ENCODE measurements around the gene AATF. TPM values are rescaled to one million over a fixed set of nuclear protein-coding genes. Genes with fewer than 3 reads are reported as not detected.

The AATF gene
- polyA plus RNA-seq, 1 donor from 2014 or later, result 12.7 TPM

GRCh38 chr17:36899250-36900159, 49.2 kb upstream of the AATF start:
- Histone ChIP-seq H3K27me3 (ENCODE audit: insufficient read depth, low read depth, low read length) (no peaks in the 10 kb centered on the region), H3K27ac (ENCODE audit: low read length) (no peak overlapping the region)

GRCh38 chr17:36900160-36900512, 48.6 kb upstream of the AATF start:
- no peaks in the 10 kb centered on the region for H3K79me2 ChIP-seq (replicated peaks; ENCODE audit: insufficient read depth, low read length)
- no peaks in the 10 kb centered on the region for H3K27me3 ChIP-seq (ENCODE audit: insufficient read depth, low read depth, low read length)
- no peaks in the 10 kb centered on the region for H3K9me2 ChIP-seq (ENCODE audit: insufficient read depth, low read length)
- H4K20me1 ChIP-seq (ENCODE audit: insufficient read depth), result no peaks in the 10 kb centered on the region
- no peak overlapping the region for H3K4me2 ChIP-seq (ENCODE audit: low read length)
- no peaks in the 10 kb centered on the region for H3F3A ChIP-seq (ENCODE audit: insufficient read depth, low read length, poor library complexity, severe bottlenecking)
- no peaks in the 10 kb centered on the region for H3K36me3 ChIP-seq (ENCODE audit: insufficient read depth, low read length)
- no peak overlapping the region for H3K27ac ChIP-seq (ENCODE audit: low read length)
- no peaks in the 10 kb centered on the region for H3K9me3 ChIP-seq (ENCODE audit: low read length)
- no peak overlapping the region for H3K4me3 ChIP-seq (ENCODE audit: low read length)
- no peak overlapping the region for H3K9ac ChIP-seq (ENCODE audit: low read length)
- H2AFZ ChIP-seq (ENCODE audit: low read depth, low read length), result no peak overlapping the region
- TF ChIP-seq POLR2AphosphoS5 (IDR thresholded peaks at IDR 0.05), result no peak
- no peak for TF ChIP-seq TAF1 (IDR thresholded peaks at IDR 0.05; ENCODE audit: low read depth)
- TF ChIP-seq SMC3 (conservative IDR thresholded peaks at IDR 0.05; ENCODE audit: poor library complexity), result no peak
- TF ChIP-seq REST (IDR thresholded peaks at IDR 0.05; ENCODE audit: borderline replicate concordance), result no peak
- no peak for TF ChIP-seq EZH2 (IDR thresholded peaks at IDR 0.05; ENCODE audit: borderline replicate concordance, insufficient read depth, low read length, poor library complexity, severe bottlenecking)
- no peak for TF ChIP-seq RAD21 (conservative IDR thresholded peaks at IDR 0.05)
- no peak for TF ChIP-seq MXI1 (conservative IDR thresholded peaks at IDR 0.05; ENCODE audit: poor library complexity, severe bottlenecking)
- TF ChIP-seq EP300 (conservative IDR thresholded peaks at IDR 0.05; ENCODE audit: poor library complexity, severe bottlenecking), result no peak

More at GRCh38 chr17:36899250-36900159, 49.2 kb upstream of the AATF start:
- Histone ChIP-seq H3K36me3 (ENCODE audit: insufficient read depth, low read length) (no peaks in the 10 kb centered on the region), H3K79me2 (replicated peaks; ENCODE audit: insufficient read depth, low read length) (no peaks in the 10 kb centered on the region), H4K20me1 (ENCODE audit: insufficient read depth) (no peaks in the 10 kb centered on the region), H3K4me2 (ENCODE audit: low read length) (no peak overlapping the region), H3K9me2 (ENCODE audit: insufficient read depth, low read length) (no peaks in the 10 kb centered on the region), H3F3A (ENCODE audit: insufficient read depth, low read length, poor library complexity, severe bottlenecking) (no peaks in the 10 kb centered on the region), H3K4me3 (ENCODE audit: low read length) (no peak overlapping the region), H3K9me3 (ENCODE audit: low read length) (no peaks in the 10 kb centered on the region), H3K9ac (ENCODE audit: low read length) (no peak overlapping the region), H2AFZ (ENCODE audit: low read depth, low read length) (no peak overlapping the region)
- TF ChIP-seq CTCF (IDR thresholded peaks at IDR 0.05; ENCODE audit: poor library complexity, severe bottlenecking) (no peak), RAD21 (conservative IDR thresholded peaks at IDR 0.05) (no peak), REST (IDR thresholded peaks at IDR 0.05; ENCODE audit: borderline replicate concordance) (no peak), TAF1 (IDR thresholded peaks at IDR 0.05; ENCODE audit: low read depth) (no peak), SMC3 (conservative IDR thresholded peaks at IDR 0.05; ENCODE audit: poor library complexity) (no peak)
